Measurements from ENCODE around the gene SASS6. TPM values are rescaled to one million over a fixed set of nuclear protein-coding genes. Genes with fewer than 3 reads are reported as not detected.

SASS6 gene
- total and polyA plus RNA-seq, 2 donors (not counting 3 experiments of a cell fraction or from before 2014, with no cell fraction given): 0.44 to 7.3 TPM

- Histone ChIP-seq H4K20me1 (replicated peaks; ENCODE audit: control insufficient read depth, extremely low read depth, insufficient read depth, low read length) (no peaks in the 10 kb centered on the region), H3K36me3 (ENCODE audit: control insufficient read depth in 2 of 2, extremely low read depth in 1 of 2, insufficient read depth in 2 of 2, low read length in 2 of 2) (no peaks in the 10 kb centered on the region), H3K4me1 (ENCODE audit: control insufficient read depth, extremely low read depth, insufficient read depth, low read length) (peaks cover 24% of the 10 kb centered on the region), H3K9me1 (replicated peaks; ENCODE audit: control insufficient read depth, extremely low read depth, insufficient read depth, low read length) (no peaks in the 10 kb centered on the region), H3K27me3 (ENCODE audit: control insufficient read depth in 2 of 2, insufficient read depth in 2 of 2, low read length in 2 of 2) (no peaks in the 10 kb centered on the region), H2AFZ (ENCODE audit: low read depth, low read length) (peak overlapping the region; percentile 63), H3K27ac (ENCODE audit: insufficient read depth, low read depth, low read length) (peak overlapping the region; percentile 96), H3K4me3 (replicated peaks in 1 of 3; ENCODE audit: insufficient read depth in 1 of 3, low read depth in 1 of 3, low read length in 3 of 3) (peak overlapping the region; percentile 80 to 99 (median 95)), H3K79me2 (ENCODE audit: control insufficient read depth, insufficient read depth, low read length) (peaks cover 59% of the 10 kb centered on the region), H3K9me3 (replicated peaks; ENCODE audit: control insufficient read depth, insufficient read depth, low read length) (no peaks in the 10 kb centered on the region), H3K4me2 (ENCODE audit: insufficient read depth, low read length) (peak overlapping the region; percentile 99), H3K9ac (replicated peaks; ENCODE audit: extremely low read depth, insufficient read depth, low read length) (peak overlapping the region; percentile 98)
- dilution Hi-C loops (cut with MboI; ENCODE audit: extremely low pct_ligation_motif_present, low sequenced_read_pairs) (no loop called here), intact Hi-C loops (cut with micrococcal nuclease) (loop anchor here (1.0 to 10.0 kb wide), 3 partner anchors 96 to 830 kb away; partner anchors contain the start of gene TRMT13)
- no peak for TF ChIP-seq JUN (IDR thresholded peaks at IDR 0.05; ENCODE audit: borderline replicate concordance, insufficient read depth, insufficient read length, low read depth)
- no peak for TF ChIP-seq MAX (IDR thresholded peaks at IDR 0.05; ENCODE audit: insufficient read depth, insufficient read length)
- no peak for TF ChIP-seq POLR2AphosphoS5 (IDR thresholded peaks at IDR 0.05; ENCODE audit: insufficient read depth, low read depth, low read length)
- TF ChIP-seq GATA2 (IDR thresholded peaks at IDR 0.05; ENCODE audit: insufficient read depth, insufficient read length, low read depth, low read length): no peak
- no peak for TF ChIP-seq FOS (IDR thresholded peaks at IDR 0.05; ENCODE audit: borderline replicate concordance, insufficient read depth, low read length)
- TF ChIP-seq POLR2A (IDR thresholded peaks at IDR 0.05; ENCODE audit: low read depth, low read length): no peak
- FAIRE-seq (no peak), DNase-seq (ENCODE audit: low read depth, low spot score) (no peak)
- TSS peak; percentile 84 for BruUV-seq (replicated peaks)
- ChIA-PET POLR2A (no interaction called here), CTCF (interaction anchor here (1.0 to 1.7 kb wide), 4 partner anchors 228 to 422 kb away, joined by 3 to 7 read pairs (median 4); no protein-coding TSS in a partner anchor)
These were observed 95.1 kb downstream of the SASS6 start for GRCh38 chr1:100037656-100037926.
